ENCODE data around the gene PLA2G4E.

PLA2G4E gene

DNA sequence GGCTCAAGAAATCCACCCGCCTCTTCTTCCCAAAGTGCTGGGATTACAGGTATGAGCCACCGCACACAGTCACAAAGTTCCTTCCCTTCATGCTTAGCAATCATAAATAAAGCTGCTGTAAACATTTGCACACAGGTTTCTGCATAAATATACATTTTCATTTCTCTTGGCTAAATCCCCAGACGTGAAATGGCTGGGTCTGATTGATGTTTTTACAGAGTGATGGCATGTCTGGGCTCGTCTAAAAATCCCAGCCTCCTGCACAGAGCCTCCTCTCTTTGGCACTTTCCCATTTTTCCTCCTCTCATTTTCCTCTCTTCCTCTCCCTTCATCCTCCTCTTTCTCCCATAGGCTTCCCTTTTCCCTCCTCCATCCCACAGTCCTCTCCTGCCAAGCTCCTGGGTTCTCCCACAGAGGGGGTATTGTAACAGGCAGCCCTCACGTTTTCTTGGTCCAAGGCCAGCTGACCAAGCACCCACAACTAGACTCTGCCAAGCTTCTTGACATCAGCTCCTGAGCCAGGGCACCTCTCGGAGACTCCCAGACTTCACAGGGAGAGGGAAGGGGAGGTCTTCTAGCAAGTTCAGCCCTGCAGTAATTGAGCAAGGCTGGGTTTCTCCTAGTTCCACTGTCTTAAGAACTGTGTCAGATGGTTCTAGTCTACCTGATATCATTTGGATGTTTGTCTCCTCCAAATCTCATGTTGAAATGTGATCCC lies 10.5 kb upstream of the PLA2G4E start:
- H3K27ac ChIP-seq (ENCODE audit: low read depth, low read length, poor library complexity, severe bottlenecking) = no peak overlapping the region
- no peaks in the 10 kb centered on the region for H3K79me2 ChIP-seq (ENCODE audit: insufficient read depth, low read length)
- H3K9me2 ChIP-seq (ENCODE audit: low read depth, low read length) = no peaks in the 10 kb centered on the region
- no peaks in the 10 kb centered on the region for H4K20me1 ChIP-seq (ENCODE audit: insufficient read depth, low read length)
- no peaks in the 10 kb centered on the region for H3F3A ChIP-seq (ENCODE audit: insufficient read depth, low read length)
- no peak overlapping the region for H3K4me3 ChIP-seq (ENCODE audit: low read depth, low read length, poor library complexity, severe bottlenecking)
- H3K4me2 ChIP-seq (ENCODE audit: low read length) = no peak overlapping the region
- 0 out of 2 replicates have a peak, but pooled peaks cover 4% of the 10 kb centered on the region for H3K27me3 ChIP-seq (ENCODE audit: insufficient read depth, low read length)
- no peaks in the 10 kb centered on the region for H3K36me3 ChIP-seq (ENCODE audit: insufficient read depth, low read length)
- H2AFZ ChIP-seq (ENCODE audit: low read length) = no peak overlapping the region
- no peak overlapping the region for H3K9ac ChIP-seq (ENCODE audit: low read length)
- no peaks in the 10 kb centered on the region for H3K9me3 ChIP-seq (ENCODE audit: low read length)
- TF ChIP-seq, protein P1, sequence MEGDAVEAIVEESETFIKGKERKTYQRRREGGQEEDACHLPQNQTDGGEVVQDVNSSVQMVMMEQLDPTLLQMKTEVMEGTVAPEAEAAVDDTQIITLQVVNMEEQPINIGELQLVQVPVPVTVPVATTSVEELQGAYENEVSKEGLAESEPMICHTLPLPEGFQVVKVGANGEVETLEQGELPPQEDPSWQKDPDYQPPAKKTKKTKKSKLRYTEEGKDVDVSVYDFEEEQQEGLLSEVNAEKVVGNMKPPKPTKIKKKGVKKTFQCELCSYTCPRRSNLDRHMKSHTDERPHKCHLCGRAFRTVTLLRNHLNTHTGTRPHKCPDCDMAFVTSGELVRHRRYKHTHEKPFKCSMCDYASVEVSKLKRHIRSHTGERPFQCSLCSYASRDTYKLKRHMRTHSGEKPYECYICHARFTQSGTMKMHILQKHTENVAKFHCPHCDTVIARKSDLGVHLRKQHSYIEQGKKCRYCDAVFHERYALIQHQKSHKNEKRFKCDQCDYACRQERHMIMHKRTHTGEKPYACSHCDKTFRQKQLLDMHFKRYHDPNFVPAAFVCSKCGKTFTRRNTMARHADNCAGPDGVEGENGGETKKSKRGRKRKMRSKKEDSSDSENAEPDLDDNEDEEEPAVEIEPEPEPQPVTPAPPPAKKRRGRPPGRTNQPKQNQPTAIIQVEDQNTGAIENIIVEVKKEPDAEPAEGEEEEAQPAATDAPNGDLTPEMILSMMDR (IDR thresholded peaks at IDR 0.05; ENCODE audit: low read length) = no peak
- TF ChIP-seq EZH2 (IDR thresholded peaks at IDR 0.05; ENCODE audit: borderline replicate concordance, low read length) = no peak
- peaks cover 17% of the 10 kb centered on the region for H3K4me1 ChIP-seq (ENCODE audit: insufficient read depth, low read length, severe bottlenecking)

DNA sequence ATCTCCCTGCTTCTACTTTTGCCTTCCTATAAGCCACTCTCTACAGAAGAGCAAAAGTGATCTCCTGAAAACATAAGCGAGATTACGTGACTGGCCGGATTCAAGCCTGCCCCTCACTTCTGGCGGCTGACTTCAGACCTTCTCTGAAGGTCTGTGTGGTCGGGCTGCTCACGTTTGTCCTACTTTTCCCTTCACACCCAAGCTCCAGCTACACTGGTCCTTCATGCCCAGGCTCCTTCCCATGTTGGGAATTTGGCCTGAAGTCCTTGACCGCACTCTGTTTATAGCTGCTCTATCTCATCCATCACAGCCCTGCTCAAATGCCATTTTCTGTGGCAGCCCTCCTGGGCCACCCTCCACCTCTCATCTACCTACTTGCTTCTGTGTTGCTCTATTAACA lies 6.7 kb upstream of the PLA2G4E start:
- H3K9me2 ChIP-seq (ENCODE audit: low read depth, low read length) = no peaks in the 10 kb centered on the region
- no peaks in the 10 kb centered on the region for H3K36me3 ChIP-seq (ENCODE audit: insufficient read depth, low read length)
- H3K79me2 ChIP-seq (ENCODE audit: insufficient read depth, low read length) = no peaks in the 10 kb centered on the region
- no peak overlapping the region for H2AFZ ChIP-seq (ENCODE audit: low read length)
- H3K9ac ChIP-seq (ENCODE audit: low read length) = no peak overlapping the region
- no peaks in the 10 kb centered on the region for H4K20me1 ChIP-seq (ENCODE audit: insufficient read depth, low read length)
- no peak for TF ChIP-seq EZH2 (IDR thresholded peaks at IDR 0.05; ENCODE audit: borderline replicate concordance, low read length)
- TF ChIP-seq, protein P1 (IDR thresholded peaks at IDR 0.05; ENCODE audit: low read length) = no peak
- H3K4me3 ChIP-seq (ENCODE audit: low read depth, low read length, poor library complexity, severe bottlenecking) = no peak overlapping the region
- no peaks in the 10 kb centered on the region for H3K4me1 ChIP-seq (ENCODE audit: insufficient read depth, low read length, severe bottlenecking)
- no peak overlapping the region for H3K27ac ChIP-seq (ENCODE audit: low read depth, low read length, poor library complexity, severe bottlenecking)
- H3K4me2 ChIP-seq (ENCODE audit: low read length) = no peak overlapping the region
- no peaks in the 10 kb centered on the region for H3K9me3 ChIP-seq (ENCODE audit: low read length)
- H3K27me3 ChIP-seq (ENCODE audit: insufficient read depth, low read length) = 0 out of 2 replicates have a peak, but pooled peaks cover 4% of the 10 kb centered on the region
- no peaks in the 10 kb centered on the region for H3F3A ChIP-seq (ENCODE audit: insufficient read depth, low read length)

DNA sequence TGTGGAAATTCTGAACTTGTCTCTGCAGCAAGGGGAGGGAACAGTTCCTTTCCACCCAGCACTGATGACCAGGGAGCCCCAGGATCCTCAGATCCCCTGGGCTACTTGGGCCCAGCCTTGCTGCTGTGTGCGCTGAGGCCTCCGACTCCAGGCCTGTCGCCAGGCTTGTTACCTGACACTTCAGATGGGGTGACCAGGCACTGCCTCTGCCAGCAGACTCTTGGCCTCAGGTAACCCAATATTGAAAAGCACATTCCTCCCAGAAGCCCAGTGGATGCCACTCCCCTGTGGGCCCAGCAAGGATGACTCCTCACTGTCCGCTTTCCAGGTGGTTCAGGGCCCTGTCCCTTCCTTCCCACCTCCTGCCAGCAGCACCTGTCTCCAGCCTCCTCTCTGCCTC lies 3.5 kb upstream of the PLA2G4E start:
- Histone ChIP-seq H3K27ac (ENCODE audit: low read depth, low read length, poor library complexity, severe bottlenecking) (no peak overlapping the region), H3K36me3 (ENCODE audit: insufficient read depth, low read length) (no peaks in the 10 kb centered on the region), H3K27me3 (ENCODE audit: insufficient read depth, low read length) (0 out of 2 replicates have a peak, but pooled peaks cover 4% of the 10 kb centered on the region), H3K4me1 (ENCODE audit: insufficient read depth, low read length, severe bottlenecking) (no peaks in the 10 kb centered on the region), H4K20me1 (ENCODE audit: insufficient read depth, low read length) (no peaks in the 10 kb centered on the region), H3K9ac (ENCODE audit: low read length) (no peak overlapping the region), H3K4me2 (ENCODE audit: low read length) (no peak overlapping the region), H2AFZ (ENCODE audit: low read length) (no peak overlapping the region), H3K4me3 (ENCODE audit: low read depth, low read length, poor library complexity, severe bottlenecking) (no peak overlapping the region), H3F3A (ENCODE audit: insufficient read depth, low read length) (no peaks in the 10 kb centered on the region), H3K9me2 (ENCODE audit: low read depth, low read length) (no peaks in the 10 kb centered on the region), H3K9me3 (ENCODE audit: low read length) (no peaks in the 10 kb centered on the region; the same call in 1 of the 2 replicates), H3K79me2 (ENCODE audit: insufficient read depth, low read length) (no peaks in the 10 kb centered on the region)
- TF ChIP-seq, protein P1 (IDR thresholded peaks at IDR 0.05; ENCODE audit: low read length) = no peak
- TF ChIP-seq EZH2 (IDR thresholded peaks at IDR 0.05; ENCODE audit: borderline replicate concordance, low read length) = no peak
